ENCODE measurements around the gene LHX4.

The LHX4 gene

DNA sequence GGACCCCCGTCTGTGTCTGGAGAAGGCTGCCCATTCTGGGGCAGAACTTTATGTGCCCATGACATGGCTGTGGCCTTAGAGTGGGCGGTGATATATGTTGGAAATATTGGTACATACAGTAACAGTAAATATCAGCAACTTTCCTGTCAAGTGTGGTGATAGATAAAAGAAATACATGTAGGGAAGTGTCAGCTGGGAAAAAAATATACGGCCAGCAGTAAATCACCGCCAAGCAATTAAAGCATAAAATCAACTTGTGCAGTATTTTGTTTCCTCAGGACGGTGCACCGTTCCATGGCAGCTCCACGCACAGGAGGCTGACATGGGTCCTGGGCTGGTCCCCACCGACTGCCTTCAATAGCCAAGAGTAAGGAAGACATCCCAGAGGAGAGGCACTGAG is 27.4 kb downstream of the LHX4 start:
- no peak for DNase-seq (ENCODE audit: low spot score)

DNA sequence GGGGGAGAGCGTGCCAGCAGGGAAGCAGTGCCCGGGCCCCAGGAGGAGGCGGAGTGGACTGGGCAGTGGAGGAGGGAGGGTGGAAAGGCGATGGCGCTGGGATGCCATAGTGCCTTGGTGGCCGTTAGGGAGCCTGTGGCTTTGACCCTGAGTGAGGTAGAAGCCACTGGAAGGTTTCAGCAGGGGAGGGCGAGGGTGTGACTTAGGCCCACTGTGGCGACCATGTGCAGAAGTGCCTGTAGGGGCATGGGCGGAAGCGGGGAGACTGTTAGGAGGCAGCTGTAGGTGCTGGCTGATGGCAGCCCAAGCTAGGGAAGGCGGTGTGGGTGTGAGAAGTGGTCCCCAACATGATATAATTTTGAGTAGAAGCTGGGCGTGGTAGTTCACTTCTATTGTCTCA is 28.2 kb downstream of the LHX4 start:
- DNase-seq (ENCODE audit: low spot score): no peak

DNA sequence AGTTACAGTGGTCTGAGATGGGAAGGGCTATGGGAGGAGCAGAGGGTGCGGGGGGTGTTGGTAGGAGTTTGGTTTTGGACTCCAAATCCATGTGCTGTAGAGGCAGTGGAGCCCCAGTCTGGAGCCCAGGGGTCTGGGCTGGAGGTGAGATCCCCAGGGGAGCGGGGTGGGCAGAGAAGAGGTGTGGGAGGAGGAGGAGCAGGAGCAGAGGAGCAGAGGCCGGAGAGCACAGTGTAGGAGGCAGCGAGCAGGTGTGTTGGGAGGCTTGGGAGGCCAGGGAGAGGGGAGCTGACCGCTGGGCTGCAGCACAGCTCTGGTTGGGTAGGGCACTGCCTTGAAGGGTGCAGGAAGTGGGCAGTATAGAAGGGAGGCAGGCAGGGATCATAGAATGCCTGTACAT is 28.9 kb downstream of the LHX4 start:
- no peak for DNase-seq (ENCODE audit: low spot score)

DNA sequence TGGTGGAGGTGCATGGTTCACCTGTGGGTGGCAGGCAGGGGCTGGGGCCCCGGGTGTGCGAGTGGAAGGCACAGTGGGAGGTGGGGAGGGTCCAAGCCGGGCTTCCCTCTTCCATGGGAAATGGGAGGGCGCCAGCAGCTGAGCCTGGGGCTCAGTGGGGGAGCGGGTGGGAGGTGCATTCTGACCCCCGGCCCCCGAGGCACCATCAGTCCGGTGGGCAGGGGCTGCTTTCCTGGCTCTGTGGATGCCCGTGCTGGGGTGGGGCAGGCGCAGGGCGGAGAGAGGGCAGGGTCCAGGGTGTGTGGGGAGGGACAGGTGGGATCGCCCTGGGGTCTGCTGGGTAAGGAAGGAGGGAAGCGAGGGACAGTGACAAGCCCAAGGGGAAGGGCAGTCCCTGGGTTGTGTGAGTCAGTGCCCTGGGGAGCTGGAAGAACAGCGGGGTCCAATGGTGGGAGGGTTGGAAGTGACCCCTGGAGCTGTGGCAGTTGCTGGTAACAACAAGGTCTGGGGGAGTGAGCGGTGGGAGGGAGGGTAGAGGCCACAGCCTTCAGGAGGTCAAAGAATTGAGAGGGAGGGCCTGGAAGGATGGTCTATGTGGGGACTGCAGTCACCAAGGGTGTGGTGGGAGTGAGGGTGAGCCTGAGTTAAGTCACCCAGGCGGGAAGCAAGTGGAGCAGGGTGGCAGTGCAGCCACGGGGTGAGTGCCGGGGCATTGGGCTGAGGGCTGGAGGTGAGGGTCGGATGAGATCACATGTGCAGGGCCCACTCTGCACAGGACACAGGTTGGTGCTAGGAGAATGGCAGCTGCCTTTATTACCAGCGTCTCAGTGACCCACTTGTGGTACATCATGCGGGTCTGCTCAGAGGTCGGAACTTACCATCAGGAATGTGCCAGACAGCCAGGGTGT is 29.6 kb downstream of the LHX4 start:
- no peak for DNase-seq (ENCODE audit: low spot score)

DNA sequence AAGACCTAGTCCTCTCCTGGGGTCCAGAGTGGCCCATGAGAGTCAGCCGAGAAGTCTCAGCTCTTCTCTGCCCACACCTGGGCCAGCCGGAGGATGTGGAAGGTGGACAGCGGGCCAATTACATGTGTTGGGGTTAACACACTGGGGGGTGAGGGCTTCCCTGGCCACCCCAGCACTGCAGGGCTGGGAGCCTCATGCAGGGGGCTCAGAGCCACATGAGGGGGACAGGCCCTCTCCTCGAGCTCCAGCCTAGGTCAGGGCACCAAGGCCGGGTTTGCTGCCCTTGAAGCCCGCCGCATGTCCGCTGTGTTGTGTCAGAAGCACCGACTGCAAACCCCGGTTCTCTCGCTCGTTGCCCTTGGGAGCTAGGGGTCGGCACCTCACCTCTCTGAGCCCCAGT is 30.5 kb downstream of the LHX4 start:
- DNase-seq (ENCODE audit: low spot score): no peak

DNA sequence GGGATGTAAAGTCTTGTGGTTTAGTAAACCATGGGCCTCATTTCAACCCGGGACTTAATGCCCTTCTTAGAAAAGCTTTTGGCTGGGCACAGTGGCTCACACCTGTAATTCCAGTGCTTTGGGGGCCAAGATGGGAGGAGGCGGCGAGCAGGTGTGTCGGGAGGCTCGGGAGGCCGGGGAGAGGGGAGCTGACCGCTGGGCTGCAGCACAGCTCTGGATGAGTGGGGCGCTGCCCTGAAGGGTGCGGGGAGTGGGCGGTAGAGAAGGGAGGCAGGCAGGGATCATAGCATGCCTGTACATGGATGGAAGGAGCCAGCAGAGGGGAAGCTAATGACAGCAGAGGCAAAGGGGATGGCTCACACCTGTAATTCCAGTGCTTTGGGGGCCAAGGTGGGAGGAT is 31.0 kb downstream of the LHX4 start:
- no peak for DNase-seq (ENCODE audit: low spot score)

DNA sequence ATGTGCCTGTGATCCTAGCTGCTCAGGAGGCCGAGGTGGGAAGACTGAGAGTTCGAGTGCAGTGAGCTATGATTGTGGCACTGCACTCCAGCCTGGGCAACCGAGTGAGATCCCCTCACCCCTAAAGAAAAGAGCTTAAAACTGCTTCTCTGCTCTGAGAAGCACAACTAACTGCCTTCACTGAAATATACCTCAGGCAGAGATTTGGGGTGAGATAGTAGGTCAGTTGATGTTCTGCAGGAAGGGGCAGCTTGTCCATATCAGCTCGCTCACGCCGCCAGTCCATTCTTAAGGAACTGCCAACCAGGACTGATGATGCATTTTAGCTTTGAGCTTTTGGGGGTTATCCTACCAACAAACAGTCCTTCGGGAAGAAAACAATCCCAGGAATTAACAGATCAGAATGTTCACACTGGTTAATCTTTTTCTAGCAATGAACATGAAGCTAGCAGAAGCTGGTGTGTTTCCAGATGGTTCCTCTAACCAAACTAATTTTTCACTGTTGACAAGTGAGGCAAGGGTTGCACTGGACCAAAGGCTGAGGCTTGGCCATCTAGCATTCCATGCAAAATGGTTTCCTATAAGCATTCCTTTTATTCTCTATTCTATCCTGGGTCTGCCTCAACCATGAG is 31.6 kb downstream of the LHX4 start:
- DNase-seq (ENCODE audit: low spot score): no peak

DNA sequence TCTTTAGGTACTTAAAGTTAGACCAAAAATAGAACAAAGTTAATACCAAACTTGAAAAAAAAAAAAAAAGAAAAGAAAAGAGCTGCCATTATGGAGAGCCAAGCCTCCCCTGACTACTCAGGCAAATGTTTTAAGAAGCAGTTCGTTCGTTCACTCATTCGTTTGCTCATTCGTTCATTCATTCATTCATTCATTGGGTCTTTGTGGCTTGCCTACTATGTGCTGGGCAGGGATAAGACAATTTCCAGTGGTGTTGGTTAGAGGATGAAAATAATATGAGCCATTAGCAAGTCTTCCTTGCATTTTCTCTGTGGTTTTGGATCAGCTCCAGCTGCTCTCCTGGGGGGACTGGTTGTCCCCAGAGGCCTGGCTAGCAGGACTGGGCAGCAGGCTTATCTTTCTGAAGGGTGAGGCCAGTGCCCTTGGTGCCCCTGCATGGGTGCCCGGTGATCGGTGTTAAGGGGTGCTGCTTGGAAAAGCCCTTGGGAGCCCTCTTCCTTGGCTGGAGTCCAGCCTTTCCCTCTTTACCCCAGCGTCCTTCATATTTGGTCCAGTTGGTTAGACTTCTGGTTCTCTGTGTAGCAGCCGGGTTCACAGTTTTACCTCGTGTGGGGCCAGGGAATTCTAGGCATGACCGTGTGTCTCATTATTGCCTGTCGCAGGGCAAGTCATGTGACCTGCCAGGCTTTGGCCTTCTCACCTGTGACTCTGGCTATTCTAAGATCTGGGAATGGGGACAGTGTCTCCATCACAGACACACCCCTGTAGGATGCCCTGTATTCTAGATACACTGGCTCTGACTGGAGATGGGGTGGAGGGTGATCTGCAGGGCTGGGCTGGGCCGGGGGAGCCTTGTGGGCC is 32.8 kb downstream of the LHX4 start:
- DNase-seq (ENCODE audit: low spot score): no peak

DNA sequence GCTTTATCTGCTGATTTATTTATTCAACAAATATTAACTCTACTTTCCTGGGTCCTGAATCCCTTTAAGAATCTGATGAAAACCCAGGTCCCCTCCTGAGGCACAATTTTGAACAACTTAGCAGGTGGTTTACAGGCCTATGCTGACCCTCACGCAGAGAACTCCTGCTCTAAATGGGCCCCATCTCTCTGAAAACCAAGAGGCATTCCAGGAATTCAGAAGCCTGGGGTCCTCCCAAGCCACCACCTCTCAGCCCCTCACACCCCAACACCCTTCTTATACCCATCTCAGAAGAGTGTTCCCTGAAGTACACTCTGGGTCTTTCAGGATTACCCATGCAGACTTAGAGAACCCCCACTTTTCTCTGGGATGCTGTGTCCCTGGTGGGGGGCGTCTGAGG is 34.5 kb downstream of the LHX4 start:
- no peak for DNase-seq (ENCODE audit: low spot score)

DNA sequence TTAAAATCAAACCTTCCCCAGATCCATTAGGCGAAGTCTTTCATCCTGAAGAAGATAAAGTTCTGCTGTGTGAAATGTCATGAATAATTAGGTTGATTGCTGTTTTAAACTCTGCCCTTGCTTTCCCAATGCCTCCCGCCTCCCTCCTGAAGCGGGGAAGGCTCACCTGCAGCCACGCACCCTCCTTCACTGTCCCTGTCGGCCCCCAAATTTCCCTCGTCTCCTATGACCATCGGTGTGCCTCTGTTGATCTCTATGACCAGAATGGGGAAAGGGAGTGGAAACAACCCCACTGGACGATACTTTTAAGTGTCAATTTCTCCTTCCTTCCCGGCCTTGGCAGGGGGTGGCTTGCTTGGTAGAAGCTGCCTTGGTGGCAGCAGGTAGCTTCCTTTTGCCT is 35.1 kb downstream of the LHX4 start:
- no peak for DNase-seq (ENCODE audit: low spot score)

DNA sequence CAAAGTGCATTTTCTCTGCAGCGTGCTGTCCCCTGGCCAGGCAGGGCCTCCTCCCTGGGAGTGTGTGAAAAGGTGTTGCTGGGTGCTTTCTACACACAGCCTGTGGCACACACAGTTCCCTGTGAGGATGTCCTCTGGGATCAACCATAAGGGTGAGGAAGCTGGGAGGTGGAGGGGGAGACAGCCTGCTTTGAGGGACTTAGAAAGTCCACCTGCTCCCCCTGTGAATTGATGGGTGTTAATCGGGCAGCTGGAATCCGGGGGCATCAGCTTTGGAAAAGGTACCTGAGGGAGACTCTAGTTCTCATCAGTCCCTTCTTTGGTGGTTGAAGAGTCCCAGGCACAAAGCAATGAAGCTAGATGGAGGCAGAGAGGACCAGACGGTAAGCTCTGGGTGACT is 35.8 kb downstream of the LHX4 start:
- no peak for DNase-seq (ENCODE audit: low spot score)

DNA sequence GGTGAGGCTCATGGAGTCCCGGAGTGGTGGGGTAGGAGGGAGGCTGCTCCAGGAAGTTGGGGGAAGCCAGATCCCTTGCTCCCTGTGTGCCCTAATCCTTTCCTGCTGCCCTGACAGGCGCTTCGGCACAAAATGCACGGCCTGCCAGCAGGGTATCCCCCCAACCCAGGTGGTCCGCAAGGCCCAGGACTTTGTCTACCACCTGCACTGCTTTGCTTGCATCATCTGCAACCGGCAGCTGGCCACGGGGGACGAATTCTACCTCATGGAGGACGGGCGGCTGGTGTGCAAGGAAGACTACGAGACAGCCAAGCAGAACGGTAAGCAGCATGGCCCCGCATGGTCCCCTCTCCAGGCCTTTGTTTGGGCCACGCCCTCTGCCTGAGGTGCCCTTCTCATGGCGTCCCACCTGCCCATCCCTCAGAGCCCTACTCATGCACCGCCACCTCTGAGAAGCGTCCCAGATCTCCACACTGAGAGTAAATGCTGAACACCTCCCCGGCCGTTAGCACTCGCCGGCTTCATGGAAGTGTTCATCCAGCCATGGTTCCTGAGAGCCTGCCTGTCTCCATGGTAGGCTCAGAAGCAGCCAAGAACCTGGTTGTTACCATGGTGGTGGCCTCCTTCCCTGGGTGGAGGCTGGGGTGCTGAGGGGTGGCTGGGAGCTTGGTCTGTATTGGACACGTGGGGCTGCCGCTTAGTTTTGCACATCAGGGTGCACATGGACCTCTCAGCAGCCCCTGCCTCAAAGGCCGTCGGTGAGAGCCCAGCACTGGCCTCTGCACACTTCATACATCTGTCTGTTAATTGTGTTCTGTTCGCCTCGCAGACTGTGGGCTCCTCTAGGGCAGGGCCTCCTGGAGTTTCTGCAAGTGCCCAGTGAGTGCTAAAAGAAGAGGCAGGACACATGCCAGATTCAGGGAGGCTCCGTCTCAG is 36.5 kb downstream of the LHX4 start:
- no peak for DNase-seq (ENCODE audit: low spot score)

DNA sequence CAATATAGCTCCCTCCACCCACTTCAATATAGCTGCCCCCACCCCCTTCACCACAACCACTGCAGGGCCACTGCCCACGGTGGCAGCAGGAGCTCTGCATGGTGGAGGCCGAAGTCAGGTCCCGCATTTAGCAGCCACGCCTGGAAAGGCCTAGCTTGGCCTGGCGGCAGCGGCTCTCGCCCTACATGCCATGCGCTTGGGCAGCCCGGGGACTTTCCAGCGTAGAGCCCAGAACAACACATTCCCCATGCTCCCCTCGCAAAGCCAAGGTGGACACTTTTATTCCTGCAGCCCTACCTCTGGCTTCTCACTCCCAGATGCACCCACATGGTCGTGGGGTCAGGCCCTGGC is 37.1 kb downstream of the LHX4 start:
- no peak for DNase-seq (ENCODE audit: low spot score)

DNA sequence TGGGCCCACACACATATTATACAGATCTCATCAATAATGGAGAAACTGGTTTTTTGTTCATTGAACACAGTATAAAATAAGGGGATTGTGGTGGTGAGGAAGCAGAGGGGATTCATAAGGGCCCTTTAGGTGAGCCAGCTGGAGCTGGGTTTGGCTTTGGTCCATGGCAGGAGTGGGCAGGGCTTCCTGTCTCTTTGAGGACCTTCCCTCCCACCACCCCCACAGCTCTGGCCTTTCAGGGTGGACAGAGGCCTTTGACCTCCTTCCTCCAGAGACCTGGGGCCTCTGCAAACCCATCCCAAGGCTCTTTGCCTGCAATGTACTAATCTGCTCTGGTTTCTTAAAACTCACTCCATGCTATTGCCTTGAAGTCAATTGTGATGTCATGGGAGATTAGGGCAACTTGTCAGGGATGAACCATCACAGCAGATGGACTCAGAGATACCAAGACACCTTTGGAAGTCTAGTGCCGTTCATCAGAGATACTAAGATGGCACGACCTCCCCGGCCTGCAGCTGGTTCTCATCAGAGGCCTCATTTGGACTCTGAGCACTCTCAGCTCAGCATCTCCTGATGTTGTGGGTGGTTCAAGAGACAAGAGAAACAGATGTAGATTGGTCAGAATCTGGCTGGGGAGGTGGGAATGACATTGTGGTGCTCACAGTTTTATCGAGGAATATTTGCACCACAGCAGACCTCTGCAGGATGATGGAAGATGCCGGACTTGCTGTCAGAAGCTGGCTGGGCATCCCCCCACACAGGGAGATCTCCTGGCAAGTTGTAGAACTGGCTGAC is 37.9 kb downstream of the LHX4 start:
- no peak for DNase-seq (ENCODE audit: low spot score)

DNA sequence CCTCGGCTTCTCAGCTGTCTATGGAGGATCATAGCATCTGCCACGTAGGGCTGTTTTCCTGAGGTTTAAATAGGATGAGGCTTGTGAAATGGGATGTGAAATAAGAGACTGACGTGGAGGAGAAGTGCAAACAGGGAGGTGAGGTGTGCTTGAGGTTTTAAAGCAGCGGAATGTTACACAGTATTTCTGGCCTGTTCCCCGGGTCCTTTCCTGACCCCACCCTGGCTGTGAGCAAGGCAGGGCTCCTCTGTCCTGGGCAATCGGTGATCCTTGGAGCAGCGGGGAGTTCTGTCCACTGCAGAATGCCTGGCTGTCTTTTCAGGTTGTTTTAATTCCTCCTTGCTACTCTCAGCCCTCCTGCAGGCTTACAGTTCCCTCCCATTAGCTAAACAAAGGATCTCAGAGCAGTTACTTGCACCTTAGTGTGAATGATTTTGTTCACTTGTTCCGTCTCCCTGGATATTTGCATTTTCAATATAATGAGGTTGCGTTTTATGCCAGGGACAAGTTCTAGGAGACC is 38.6 kb downstream of the LHX4 start:
- DNase-seq (ENCODE audit: low spot score): no peak

DNA sequence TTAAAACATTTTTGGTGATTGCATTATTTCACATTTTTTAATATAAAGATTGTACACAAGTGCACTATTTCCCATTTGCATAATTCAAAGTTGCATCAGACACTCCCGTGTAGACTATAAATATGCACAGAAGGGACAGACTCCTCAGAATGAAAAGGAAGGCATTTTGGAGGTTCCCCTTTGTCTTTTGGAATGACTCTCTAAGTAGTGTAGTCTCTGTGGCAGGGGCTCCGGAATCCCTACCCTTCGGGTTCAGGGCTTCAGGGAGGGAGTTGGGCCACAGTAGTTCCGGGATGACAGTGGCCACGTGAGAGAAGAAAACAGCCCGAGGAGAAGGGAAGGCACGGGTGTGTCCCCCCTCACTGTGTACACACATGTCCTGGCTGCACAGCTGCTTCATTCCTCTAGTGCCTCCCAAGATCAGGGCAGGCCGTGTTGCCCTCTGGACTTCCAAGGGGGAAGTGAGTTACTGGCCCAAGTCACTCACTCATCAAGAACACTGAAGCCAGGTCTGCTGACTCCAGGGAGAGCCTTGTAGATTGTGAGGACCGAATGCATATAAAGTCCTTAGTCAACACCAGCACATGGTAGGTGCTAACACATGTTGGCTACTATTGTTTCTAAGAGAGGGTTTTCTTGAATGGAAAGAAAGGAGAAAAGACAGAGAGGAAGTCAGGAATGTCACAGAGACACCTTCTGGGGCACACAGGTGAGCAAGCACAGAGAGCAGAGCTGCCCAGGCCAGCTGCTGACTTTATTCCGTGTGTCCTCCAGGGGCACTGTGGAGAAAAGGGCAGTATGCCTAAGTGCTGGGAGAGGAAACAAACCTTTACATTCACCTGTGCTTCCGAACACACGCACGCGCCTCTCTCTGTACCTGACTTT is 39.8 kb downstream of the LHX4 start:
- no peak for DNase-seq (ENCODE audit: low spot score)

DNA sequence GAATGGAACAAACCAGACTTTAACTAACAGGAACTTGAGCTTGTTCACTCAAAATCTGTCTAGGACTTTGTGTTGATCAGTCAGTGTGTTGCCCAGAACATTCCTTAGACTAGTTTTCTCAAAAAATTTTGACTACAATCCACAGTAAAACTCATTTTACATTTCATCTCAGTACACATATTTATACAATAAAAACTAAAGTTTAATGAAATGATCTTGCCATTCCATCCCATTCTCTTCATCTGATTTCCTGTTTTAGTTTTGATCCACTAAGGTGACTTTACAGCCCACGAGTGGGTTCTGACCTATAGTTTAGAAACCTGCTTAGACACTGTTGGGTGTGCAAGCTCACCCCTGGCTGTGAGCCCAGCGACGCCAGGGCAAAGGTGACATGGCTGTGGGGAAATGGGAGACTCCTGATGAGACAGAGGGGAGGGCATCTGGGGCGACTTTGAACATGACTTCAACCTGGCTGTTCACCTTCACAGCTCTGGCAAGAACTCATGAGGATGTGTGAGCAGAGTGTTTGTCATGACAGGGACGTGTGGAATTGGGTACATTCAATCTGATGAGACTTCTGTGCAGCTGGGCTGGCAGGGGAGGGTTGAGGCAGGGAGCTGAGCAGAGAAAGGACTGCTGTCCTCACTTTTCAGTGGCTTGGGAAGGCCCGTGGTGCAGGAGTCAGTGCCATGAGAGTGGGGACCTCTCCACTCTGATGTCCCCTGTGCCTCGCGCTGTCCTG is 40.6 kb downstream of the LHX4 start:
- no peak for DNase-seq (ENCODE audit: low spot score)

DNA sequence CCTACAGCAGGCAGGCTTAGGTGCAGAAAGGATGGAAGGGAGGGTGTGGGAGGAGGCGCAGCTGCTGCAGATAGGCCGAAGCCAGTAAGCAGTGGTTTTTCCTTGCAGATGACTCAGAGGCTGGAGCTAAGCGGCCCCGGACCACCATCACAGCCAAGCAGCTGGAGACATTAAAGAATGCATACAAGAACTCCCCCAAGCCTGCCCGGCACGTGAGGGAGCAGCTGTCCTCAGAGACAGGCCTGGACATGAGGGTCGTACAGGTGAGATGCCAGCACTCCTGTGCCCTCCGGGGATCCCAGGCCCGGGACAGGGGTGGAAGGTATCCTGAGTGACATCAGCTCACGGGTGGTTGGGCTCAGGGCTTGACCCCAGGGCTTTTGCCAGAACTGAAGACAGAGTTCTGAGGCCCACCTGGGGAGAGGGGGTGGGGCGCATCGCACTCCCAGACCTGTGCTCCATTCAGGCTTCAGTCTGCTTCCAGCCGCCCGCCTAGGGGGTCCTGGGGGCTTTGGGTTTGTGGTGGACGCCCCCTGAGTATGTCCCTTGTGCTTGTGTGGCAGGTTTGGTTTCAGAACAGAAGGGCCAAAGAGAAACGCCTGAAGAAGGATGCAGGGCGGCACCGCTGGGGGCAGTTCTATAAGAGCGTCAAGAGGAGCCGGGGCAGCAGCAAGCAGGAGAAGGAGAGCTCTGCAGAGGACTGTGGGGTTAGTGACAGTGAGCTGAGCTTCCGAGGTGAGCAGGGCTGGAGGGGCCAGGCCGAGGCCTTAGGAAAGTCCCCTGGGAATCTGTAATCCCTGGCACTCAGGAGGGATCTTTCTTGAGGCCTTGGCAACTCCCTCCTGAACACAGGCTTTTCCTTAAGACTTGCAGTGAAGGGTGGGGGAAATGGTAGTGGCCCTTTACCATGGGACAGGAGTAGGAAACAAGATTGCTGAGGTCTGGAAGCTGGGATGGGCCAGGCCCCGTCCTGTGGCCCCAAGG is 41.5 kb downstream of the LHX4 start:
- no peak for DNase-seq (ENCODE audit: low spot score)
